HepG2 (cell line): Measurements from ENCODE around the gene ERVH48-1. TPM values are rescaled to one million over a fixed set of nuclear protein-coding genes. Genes with fewer than 3 reads are reported as not detected.

ENCODE experiments used
- CBX5 ChIP-seq: sonication (generic); formaldehyde crosslinking; IDR thresholded peaks from 2 replicates; pipeline ENCODE4 v1.4.0; 2020; ENCODE audit warnings: missing genetic modification reagents, borderline replicate concordance
- CREB1 ChIP-seq, 2 experiments: fragments of 450-650 bp in 1 of 2; IDR thresholded peaks; 2 replicates each; pipeline ENCODE4 v1.6.1; 2016 to 2017; ENCODE audit warnings: control low read depth in 1 of 2, mild to moderate bottlenecking in 1 of 2, missing compliant biosample characterization in 1 of 2, missing genetic modification characterization in 1 of 2
- DPF2 ChIP-seq: sonication (generic); formaldehyde crosslinking; IDR thresholded peaks from 2 replicates; pipeline ENCODE4 v1.4.0; 2020; ENCODE audit warnings: mild to moderate bottlenecking, low read depth, missing genetic modification reagents, borderline replicate concordance
- ETV6 ChIP-seq: sonication (generic); formaldehyde crosslinking; conservative IDR thresholded peaks from 2 replicates; pipeline ENCODE4 v1.4.0; 2020; ENCODE audit warnings: missing genetic modification reagents
- FOXA1 ChIP-seq, 2 experiments: fragments of 450-650 bp in 1 of 2; sonication (generic) in 1 of 2; formaldehyde crosslinking in 1 of 2; IDR thresholded peaks; 2 replicates each; pipeline versions ENCODE4 v1.4.0 to v1.6.1; 2016 to 2020; ENCODE audit warnings: missing genetic modification reagents in 1 of 2
- FOXC1 ChIP-seq: sonication (generic); formaldehyde crosslinking; IDR thresholded peaks from 2 replicates; pipeline ENCODE4 v1.8.0; 2022; ENCODE audit warnings: mild to moderate bottlenecking, missing genetic modification reagents, borderline replicate concordance
- HMGXB3 ChIP-seq: sonication (generic); formaldehyde crosslinking; IDR thresholded peaks from 2 replicates; pipeline ENCODE4 v1.4.0; 2020; ENCODE audit warnings: missing genetic modification reagents, borderline replicate concordance
- HOXA9 ChIP-seq: sonication (generic); formaldehyde crosslinking; IDR thresholded peaks from 2 replicates; pipeline ENCODE4 v1.8.1; 2022; ENCODE audit warnings: missing genetic modification reagents, mild to moderate bottlenecking, moderate library complexity, borderline replicate concordance
- HOXD1 ChIP-seq: sonication (generic); formaldehyde crosslinking; IDR thresholded peaks from 2 replicates; pipeline ENCODE4 v1.5.0; 2020; ENCODE audit warnings: missing genetic modification reagents
- MATR3 ChIP-seq: sonication (generic); formaldehyde crosslinking; IDR thresholded peaks from 2 replicates; pipeline ENCODE4 v1.4.0; 2020; ENCODE audit warnings: missing genetic modification reagents
- NKX3-1 ChIP-seq: sonication (generic); formaldehyde crosslinking; IDR thresholded peaks from 2 replicates; pipeline ENCODE4 v1.5.0; 2020; ENCODE audit warnings: missing genetic modification reagents
- NR2C2 ChIP-seq: sonication (generic); formaldehyde crosslinking; IDR thresholded peaks from 2 replicates; pipeline ENCODE4 v1.4.0; 2020; ENCODE audit warnings: missing genetic modification reagents, mild to moderate bottlenecking, moderate library complexity, borderline replicate concordance
- PHB2 ChIP-seq: fragments of 450-650 bp; IDR thresholded peaks from 2 replicates; pipeline ENCODE4 v1.6.1; 2018; ENCODE audit not compliant: partially characterized antibody
- SOX13 ChIP-seq, 3 experiments: fragments of 450-650 bp in 1 of 3; sonication (generic) in 1 of 3; formaldehyde crosslinking in 1 of 3; IDR thresholded peaks in 2 of 3; conservative IDR thresholded peaks in 1 of 3; 2 replicates each; pipeline versions ENCODE4 v1.5.0 to v1.6.1; 2016 to 2020; ENCODE audit warnings: antibody characterized with exemption in 1 of 3, mild to moderate bottlenecking in 1 of 3, missing compliant biosample characterization in 1 of 3, missing genetic modification reagents in 1 of 3, moderate library complexity in 1 of 3
- SP4 ChIP-seq: sonication (generic); formaldehyde crosslinking; IDR thresholded peaks from 2 replicates; pipeline ENCODE4 v1.8.1; 2023; ENCODE audit warnings: mild to moderate bottlenecking, missing genetic modification reagents
- SP5 ChIP-seq: IDR thresholded peaks from 2 replicates; pipeline ENCODE4 v1.6.1; 2016; ENCODE audit warnings: low read depth, borderline replicate concordance
- SRY ChIP-seq: sonication (generic); formaldehyde crosslinking; IDR thresholded peaks from 2 replicates; pipeline ENCODE4 v1.8.0; 2022; ENCODE audit warnings: mild to moderate bottlenecking, missing genetic modification reagents
- YY1 ChIP-seq: IDR thresholded peaks from 2 replicates; pipeline ENCODE4 v1.6.1; 2011; ENCODE audit warnings: low read length, low read depth, moderate library complexity, mild to moderate bottlenecking; ENCODE audit not compliant: insufficient read depth, insufficient replicate concordance
- ZFP62 ChIP-seq: sonication (generic); formaldehyde crosslinking; IDR thresholded peaks from 2 replicates; pipeline ENCODE4 v1.4.0; 2020; ENCODE audit warnings: missing genetic modification reagents
- ZNF124 ChIP-seq: sonication (generic); formaldehyde crosslinking; IDR thresholded peaks from 2 replicates; pipeline ENCODE4 v1.4.0; 2020; ENCODE audit warnings: missing genetic modification reagents
- ZNF503 ChIP-seq: sonication (generic); formaldehyde crosslinking; IDR thresholded peaks from 2 replicates; pipeline ENCODE4 v1.4.0; 2020; ENCODE audit warnings: missing genetic modification reagents
- ZNF530 ChIP-seq: sonication (generic); formaldehyde crosslinking; IDR thresholded peaks from 2 replicates; pipeline ENCODE4 v1.5.0; 2020; ENCODE audit warnings: low read depth, mild to moderate bottlenecking, missing genetic modification reagents
- ZNF780A ChIP-seq: sonication (generic); formaldehyde crosslinking; IDR thresholded peaks from 2 replicates; pipeline ENCODE4 v1.8.0; 2022; ENCODE audit warnings: mild to moderate bottlenecking, missing genetic modification reagents, moderate library complexity
- polyA plus RNA-seq, 8 experiments: library from polyadenylated mRNA; depleted of rRNA in 3 of 8; stranded (reverse) in 7 of 8; unstranded in 1 of 8; fragments of >200 nt; fragmentation: Illumina TruSeq in 4 of 8; extraction: Trizol in 4 of 8; gene quantifications; 2 replicates each; pipeline versions ENCODE4 v1.2.1 to v1.2.3, GENCODE V29; 2011 to 2016; ENCODE audit warnings: low read depth in 4 of 8, missing spikeins in 1 of 8, mixed read lengths in 1 of 8; ENCODE audit not compliant: insufficient read depth in 1 of 8
- total RNA-seq, 5 experiments: library from RNA; depleted of rRNA; stranded (reverse); fragments of >200 nt; fragmentation: Illumina TruSeq; extraction: Trizol; gene quantifications; 2 replicates each; pipeline ENCODE4 v1.2.3, GENCODE V29; 2016; ENCODE audit warnings: low read depth in 1 of 5

Gene ERVH48-1
- total and polyA plus RNA-seq, 2 of the 13 experiments (the other 11 are each of a cell fraction or from before 2014, with no cell fraction given): 1.8 TPM; not detected in 1

- TF ChIP-seq FOXA1 (IDR thresholded peaks at IDR 0.05) (no peak), FOXA1 (CRISPR knock-in tag; IDR thresholded peaks at IDR 0.05) (peak; percentile 13; the same call in 1 of the 2 replicates), SRY (CRISPR knock-in tag) (no peak; the same call in 1 of the 2 replicates), MATR3 (CRISPR knock-in tag) (no peak), NR2C2 (CRISPR knock-in tag) (peak; percentile 80), SP5 (CRISPR knock-in tag) (no peak), SP4 (CRISPR knock-in tag) (no peak), NKX3-1 (CRISPR knock-in tag) (0 out of 2 replicates have a peak, but pooled peaks have one; percentile 51), ZNF780A (CRISPR knock-in tag) (peak; percentile 91; the same call in 1 of the 2 replicates), HOXA9 (CRISPR knock-in tag) (peak; percentile 38; the same call in 1 of the 2 replicates), HOXD1 (no peak; the same call in 1 of the 2 replicates), ZNF124 (CRISPR knock-in tag) (peak; percentile 41), CBX5 (no peak), FOXC1 (CRISPR knock-in tag) (peak; percentile 23; the same call in 1 of the 2 replicates), HMGXB3 (CRISPR knock-in tag) (no peak), YY1 (peak; percentile 86), PHB2 (no peak), ZNF503 (CRISPR knock-in tag) (peak; percentile 18; the same call in 1 of the 2 replicates), ETV6 (CRISPR knock-in tag) (no peak), ZNF530 (CRISPR knock-in tag) (no peak), CREB1 (IDR thresholded peaks at IDR 0.05) (peak; percentile 99), CREB1 (CRISPR knock-in tag; IDR thresholded peaks at IDR 0.05) (peak; percentile 97), ZFP62 (CRISPR knock-in tag) (no peak), SOX13 (IDR thresholded peaks at IDR 0.05) (0 out of 2 replicates have a peak, but pooled peaks have one; percentile 21), SOX13 (CRISPR knock-in tag; conservative IDR thresholded peaks at IDR 0.05 in 1 of 2, IDR thresholded peaks at IDR 0.05 in 1 of 2) (no peak), DPF2 (no peak)
Observed at GRCh38 chr21:42878993-42879787, 46.2 kb downstream of the ERVH48-1 start, which contains the start of gene WDR4 (continued).
